Endothelial cell (in vitro differentiated cells): ENCODE measurements around the gene FNDC5. TPM values are rescaled to one million over a fixed set of nuclear protein-coding genes. Genes with fewer than 3 reads are reported as not detected.

Experiments used
- DNase-seq: peaks from one replicate; pipeline ENCODE4 v3.0.0; 2021; ENCODE audit warnings: low spot score
- H3K27ac Mint-ChIP-seq: one replicate; pipeline ENCODE4 v1.8.0; 2021; ENCODE audit warnings: mixed read lengths, inconsistent platforms; ENCODE audit not compliant: unreplicated experiment
- H3K27me3 Mint-ChIP-seq: one replicate; pipeline ENCODE4 v1.8.0; 2021; ENCODE audit warnings: mild to moderate bottlenecking, moderate library complexity, mixed read lengths, inconsistent platforms; ENCODE audit not compliant: unreplicated experiment
- H3K36me3 Mint-ChIP-seq: one replicate; pipeline ENCODE4 v1.8.0; 2021; ENCODE audit warnings: mild to moderate bottlenecking, low read depth, mixed read lengths, inconsistent platforms; ENCODE audit not compliant: unreplicated experiment
- H3K4me1 Mint-ChIP-seq: one replicate; pipeline ENCODE4 v1.8.0; 2021; ENCODE audit warnings: mild to moderate bottlenecking, mixed read lengths, inconsistent platforms; ENCODE audit not compliant: unreplicated experiment
- H3K4me3 Mint-ChIP-seq: one replicate; pipeline ENCODE4 v1.8.0; 2021; ENCODE audit warnings: mild to moderate bottlenecking, mixed read lengths, inconsistent platforms; ENCODE audit not compliant: unreplicated experiment
- H3K9me3 Mint-ChIP-seq: one replicate; pipeline ENCODE4 v1.8.0; 2021; ENCODE audit warnings: mixed read lengths, inconsistent platforms; ENCODE audit not compliant: unreplicated experiment
- CTCF ChIP-seq: fragments of 200-600 bp; sonication (generic); IDR thresholded peaks from one replicate; pipeline ENCODE4 v1.5.0; 2021; ENCODE audit warnings: antibody characterized with exemption; ENCODE audit not compliant: unreplicated experiment
- total RNA-seq: library from RNA; stranded (reverse); fragmentation: NEBNext Ultra II Directional; extraction: Animal tissue kit (Norgen Biotek cat#: 25700); gene quantifications from one replicate; pipeline ENCODE4 v1.2.1, GENCODE V29; 2021; ENCODE audit not compliant: unreplicated experiment

FNDC5 gene
- total RNA-seq, 1 donor from 2014 or later: 5.5 TPM

- Mint-ChIP-seq H3K9me3 (no peaks in the 10 kb centered on the region), H3K4me1 (no peaks in the 10 kb centered on the region), H3K27me3 (peaks cover 8% of the 10 kb centered on the region), H3K4me3 (no peak overlapping the region), H3K36me3 (no peaks in the 10 kb centered on the region), H3K27ac (no peak overlapping the region)
- no peak for DNase-seq
- no peak for TF ChIP-seq CTCF
Observed at GRCh38 chr1:32884726-32885125, 14.0 kb upstream of the FNDC5 start.

GRCh38 chr1:32884032-32884372 lies 13.3 kb upstream of the FNDC5 start:
- Mint-ChIP-seq H3K27ac (no peak overlapping the region), H3K36me3 (no peaks in the 10 kb centered on the region), H3K4me1 (no peaks in the 10 kb centered on the region), H3K9me3 (no peaks in the 10 kb centered on the region), H3K27me3 (peaks cover 6% of the 10 kb centered on the region), H3K4me3 (no peak overlapping the region)
- DNase-seq: no peak
- TF ChIP-seq CTCF: no peak

GRCh38 chr1:32883338-32884031 lies 12.8 kb upstream of the FNDC5 start:
- no peak overlapping the region for H3K4me3 Mint-ChIP-seq
- no peak for DNase-seq
- H3K9me3 Mint-ChIP-seq: no peaks in the 10 kb centered on the region
- no peak for TF ChIP-seq CTCF
- H3K36me3 Mint-ChIP-seq: no peaks in the 10 kb centered on the region
- H3K27ac Mint-ChIP-seq: peak overlapping the region; percentile 24
- H3K27me3 Mint-ChIP-seq: peaks cover 6% of the 10 kb centered on the region
- H3K4me1 Mint-ChIP-seq: no peaks in the 10 kb centered on the region

GRCh38 chr1:32881871-32882850 lies 11.4 kb upstream of the FNDC5 start:
- peaks cover 2% of the 10 kb centered on the region for H3K27me3 Mint-ChIP-seq
- no peaks in the 10 kb centered on the region for H3K9me3 Mint-ChIP-seq
- no peak overlapping the region for H3K27ac Mint-ChIP-seq
- no peaks in the 10 kb centered on the region for H3K36me3 Mint-ChIP-seq
- DNase-seq: no peak
- no peaks in the 10 kb centered on the region for H3K4me1 Mint-ChIP-seq
- TF ChIP-seq CTCF: no peak
- H3K4me3 Mint-ChIP-seq: no peak overlapping the region

- no peak overlapping the region for H3K27ac Mint-ChIP-seq
- no peak overlapping the region for H3K4me3 Mint-ChIP-seq
- no peaks in the 10 kb centered on the region for H3K9me3 Mint-ChIP-seq
- no peaks in the 10 kb centered on the region for H3K4me1 Mint-ChIP-seq
- no peak for TF ChIP-seq CTCF
- no peaks in the 10 kb centered on the region for H3K27me3 Mint-ChIP-seq
- DNase-seq: no peak
- H3K36me3 Mint-ChIP-seq: no peaks in the 10 kb centered on the region
Observed at GRCh38 chr1:32881291-32881690, 10.6 kb upstream of the FNDC5 start.
